H1 (cell line): ENCODE results near the gene KDSR. TPM values are rescaled to one million over a fixed set of nuclear protein-coding genes. Genes with fewer than 3 reads are reported as not detected.

Experiments
- CTCF ChIA-PET: fragments of 300-600 bp; sonication (Branson Sonifier 250); formaldehyde crosslinking; loops from one replicate; lab custom pipeline; 2021; ENCODE audit not compliant: partially characterized antibody; lab: Charles Lee
- POLR2A ChIA-PET: fragments of 300-600 bp; sonication (Branson Sonifier 250); formaldehyde crosslinking; loops from one replicate; lab custom pipeline; 2021; ENCODE audit warnings: inconsistent platforms; ENCODE audit not compliant: partially characterized antibody; lab: Charles Lee
- DNase-seq, 2 experiments: peaks; one replicate each; pipeline versions ENCODE4 v3.0.0 to v3.0.0-alpha.2; 2010 to 2022; ENCODE audit warnings: low spot score in 2 of 2, low read depth in 1 of 2, mixed read lengths in 1 of 2
- FAIRE-seq: peaks from 2 replicates; lab custom pipeline; 2011; peaks lifted over from hg19 to GRCh38; lab: Jason Lieb, UNC
- H2AFZ ChIP-seq: 2 replicates; pipeline ENCODE4 v1.8.1; 2012; ENCODE audit warnings: low read length, inconsistent platforms
- H2AK5ac ChIP-seq: 2 replicates; pipeline ENCODE4 v1.6.1; 2013; ENCODE audit warnings: low read depth, low read length
- H2BK120ac ChIP-seq: replicated peaks from 2 replicates; pipeline ENCODE3; 2013; ENCODE audit warnings: low read depth, low read length, inconsistent platforms
- H2BK12ac ChIP-seq: 2 replicates; pipeline ENCODE4 v1.6.1; 2013; ENCODE audit warnings: low read depth, low read length
- H2BK15ac ChIP-seq: 2 replicates; pipeline ENCODE4 v1.6.1; 2013; ENCODE audit warnings: low read length
- H2BK20ac ChIP-seq: 2 replicates; pipeline ENCODE4 v1.6.1; 2013; ENCODE audit warnings: low read length
- H2BK5ac ChIP-seq: 2 replicates; pipeline ENCODE4 v1.6.1; 2013; ENCODE audit warnings: low read depth, low read length
- H3K14ac ChIP-seq: 2 replicates; pipeline ENCODE4 v1.6.1; 2013; ENCODE audit warnings: inconsistent platforms; ENCODE audit not compliant: insufficient read length
- H3K18ac ChIP-seq: 2 replicates; pipeline ENCODE4 v1.6.1; 2013; ENCODE audit warnings: low read length; ENCODE audit errors: extremely low read depth
- H3K23ac ChIP-seq: 2 replicates; pipeline ENCODE4 v1.6.1; 2013; ENCODE audit warnings: inconsistent platforms; ENCODE audit not compliant: insufficient read length
- H3K23me2 ChIP-seq: 2 replicates; pipeline ENCODE4 v1.6.1; 2013; ENCODE audit warnings: low read depth, low read length
- H3K27ac ChIP-seq: 2 replicates; pipeline ENCODE4 v1.6.1; 2011; ENCODE audit warnings: low read depth, low read length, inconsistent platforms
- H3K27me3 ChIP-seq, 4 experiments: replicated peaks in 1 of 4; 1 replicate in 1 of 4; 2 replicates in 3 of 4; pipeline versions ENCODE4 v1.6.1 to v1.8.1; 2011 to 2013; ENCODE audit warnings: low read length in 3 of 4, mild to moderate bottlenecking in 3 of 4, inconsistent platforms in 2 of 4, mixed read lengths in 2 of 4, moderate library complexity in 1 of 4; ENCODE audit not compliant: control insufficient read depth in 3 of 4, insufficient read depth in 3 of 4; ENCODE audit errors: extremely low read depth in 1 of 4
- H3K36me3 ChIP-seq, 4 experiments: 2 replicates each; pipeline versions ENCODE4 v1.6.1 to v1.8.1; 2011 to 2013; ENCODE audit warnings: mild to moderate bottlenecking in 4 of 4, low read length in 3 of 4, moderate library complexity in 2 of 4, control low read depth in 1 of 4, inconsistent platforms in 1 of 4; ENCODE audit not compliant: insufficient read depth in 4 of 4, control insufficient read depth in 2 of 4
- H3K4ac ChIP-seq: replicated peaks from 2 replicates; pipeline ENCODE3; 2013; ENCODE audit warnings: low read length, low read depth, mixed read lengths, inconsistent platforms; ENCODE audit not compliant: insufficient read length
- H3K4me1 ChIP-seq, 4 experiments: replicated peaks in 1 of 4; 1 replicate in 1 of 4; 2 replicates in 3 of 4; pipeline versions ENCODE4 v1.6.1 to v1.8.1; 2011 to 2013; ENCODE audit warnings: low read length in 3 of 4, inconsistent platforms in 2 of 4, mixed read lengths in 1 of 4; ENCODE audit not compliant: insufficient read depth in 4 of 4, control insufficient read depth in 3 of 4
- H3K4me2 ChIP-seq, 2 experiments: 2 replicates each; pipeline versions ENCODE4 v1.6.1 to v1.8.1; 2011 to 2013; ENCODE audit warnings: low read depth in 2 of 2, low read length in 2 of 2, control low read depth in 1 of 2, inconsistent platforms in 1 of 2, mild to moderate bottlenecking in 1 of 2; ENCODE audit not compliant: insufficient read depth in 1 of 2
- H3K4me3 ChIP-seq, 4 experiments: fragments of 200-600, 300-600 bp in 1 of 4; sonication (generic), shearing (Covaris generic), sonication (Bioruptor Twin) in 1 of 4; 2 replicates each; pipeline versions ENCODE4 v1.5.1 to v1.8.1; 2011 to 2016; ENCODE audit warnings: low read length in 4 of 4, low read depth in 3 of 4, control low read depth in 2 of 4, inconsistent platforms in 2 of 4, mild to moderate bottlenecking in 2 of 4, mixed read lengths in 1 of 4, moderate library complexity in 1 of 4; ENCODE audit not compliant: insufficient read depth in 2 of 4; ENCODE audit errors: extremely low read depth in 1 of 4
- H3K56ac ChIP-seq: replicated peaks from 2 replicates; pipeline ENCODE3; 2013; ENCODE audit warnings: low read depth, mild to moderate bottlenecking, mixed read lengths, low read length, inconsistent platforms; ENCODE audit not compliant: insufficient read length
- H3K79me1 ChIP-seq: 2 replicates; pipeline ENCODE4 v1.6.1; 2013; ENCODE audit warnings: low read depth, low read length, control low read depth
- H3K79me2 ChIP-seq, 2 experiments: 2 replicates each; pipeline versions ENCODE4 v1.6.1 to v1.8.1; 2012 to 2013; ENCODE audit warnings: low read length in 2 of 2, mild to moderate bottlenecking in 2 of 2, inconsistent platforms in 1 of 2; ENCODE audit not compliant: insufficient read depth in 2 of 2, control insufficient read depth in 1 of 2
- H3K9ac ChIP-seq, 4 experiments: replicated peaks in 1 of 4; 1 replicate in 1 of 4; 2 replicates in 3 of 4; pipeline versions ENCODE4 v1.6.1 to v1.8.1; 2011 to 2013; ENCODE audit warnings: low read depth in 3 of 4, low read length in 3 of 4, control low read depth in 2 of 4, mild to moderate bottlenecking in 2 of 4, moderate library complexity in 2 of 4, inconsistent platforms in 1 of 4; ENCODE audit errors: extremely low read depth in 1 of 4
- H3K9me3 ChIP-seq, 2 experiments: 2 replicates each; pipeline versions ENCODE4 v1.6.1 to v1.8.1; 2012 to 2013; ENCODE audit warnings: mild to moderate bottlenecking in 2 of 2, moderate library complexity in 2 of 2, control low read depth in 1 of 2, inconsistent platforms in 1 of 2, low read depth in 1 of 2, low read length in 1 of 2, mixed read lengths in 1 of 2; ENCODE audit not compliant: insufficient read depth in 2 of 2
- H4K20me1 ChIP-seq, 2 experiments: replicated peaks in 1 of 2; 2 replicates each; pipeline versions ENCODE3 to v1.8.1; 2011 to 2013; ENCODE audit warnings: inconsistent platforms in 2 of 2, low read length in 2 of 2, mild to moderate bottlenecking in 1 of 2; ENCODE audit not compliant: insufficient read depth in 2 of 2, control insufficient read depth in 1 of 2
- H4K5ac ChIP-seq: 2 replicates; pipeline ENCODE4 v1.6.1; 2013; ENCODE audit warnings: low read length, low read depth, mixed read lengths, inconsistent platforms; ENCODE audit not compliant: insufficient read length
- H4K8ac ChIP-seq: 2 replicates; pipeline ENCODE4 v1.8.0; 2013; ENCODE audit warnings: mild to moderate bottlenecking, moderate library complexity, low read length, inconsistent platforms; ENCODE audit not compliant: insufficient read depth; ENCODE audit errors: extremely low read depth
- H4K91ac ChIP-seq: replicated peaks from 2 replicates; pipeline ENCODE3; 2013; ENCODE audit warnings: low read length, mixed read lengths, inconsistent platforms; ENCODE audit not compliant: insufficient read length
- BCL11A ChIP-seq, 2 experiments: IDR thresholded peaks; one replicate each; pipeline ENCODE4 v1.6.1; 2011; ENCODE audit warnings: low read depth in 2 of 2, low read length in 2 of 2, mild to moderate bottlenecking in 2 of 2
- CHD2 ChIP-seq: IDR thresholded peaks from 2 replicates; pipeline ENCODE4 v1.6.1; 2012; ENCODE audit warnings: low read length, improper control_type of control experiment
- E2F6 ChIP-seq: IDR thresholded peaks from 2 replicates; pipeline ENCODE4 v1.6.1; 2012; ENCODE audit warnings: inconsistent platforms
- EZH2 ChIP-seq: fragments of 200-600 bp; sonication (generic); IDR thresholded peaks from 2 replicates; pipeline ENCODE4 v1.7.1; 2012; ENCODE audit warnings: low read depth, mild to moderate bottlenecking, moderate library complexity, low read length, inconsistent platforms; ENCODE audit not compliant: severe bottlenecking
- GABPA ChIP-seq: IDR thresholded peaks from 2 replicates; pipeline ENCODE4 v1.6.1; 2011; ENCODE audit warnings: mild to moderate bottlenecking, low read length, moderate library complexity, borderline replicate concordance; ENCODE audit not compliant: insufficient read depth
- JUN ChIP-seq: IDR thresholded peaks from 2 replicates; pipeline ENCODE4 v1.6.1; 2011; ENCODE audit warnings: low read depth, mild to moderate bottlenecking, improper control_type of control experiment, low read length
- KDM1A ChIP-seq: fragments of 200-600, 300-600 bp; sonication (generic); IDR thresholded peaks from 2 replicates; pipeline ENCODE4 v1.7.1; 2016; ENCODE audit warnings: mild to moderate bottlenecking, low read length, borderline replicate concordance
- NRF1 ChIP-seq: IDR thresholded peaks from 2 replicates; pipeline ENCODE4 v1.6.1; 2011; ENCODE audit warnings: mild to moderate bottlenecking, low read depth, low read length, improper control_type of control experiment
- POLR2AphosphoS5 ChIP-seq: IDR thresholded peaks from 2 replicates; pipeline ENCODE4 v1.6.1; 2011; ENCODE audit warnings: low read depth, low read length
- SP4 ChIP-seq: IDR thresholded peaks from 2 replicates; pipeline ENCODE4 v1.6.1; 2012; ENCODE audit warnings: low read length, inconsistent platforms
- ZNF274 ChIP-seq: IDR thresholded peaks from 2 replicates; pipeline ENCODE4 v1.7.0; 2012; ENCODE audit warnings: low read length, borderline replicate concordance; ENCODE audit errors: extremely low read depth
- WGBS, 2 experiments: shearing (Covaris generic) in 1 of 2; methylation state at CpG; one replicate each; pipeline versions ENCODE4 v1.1.6 to v1.1.7; 2013 to 2015; ENCODE audit warnings: low lambda C conversion rate in 2 of 2, mixed read lengths in 2 of 2, inconsistent platforms in 1 of 2, low coverage in 1 of 2, missing lambda C conversion rate in 1 of 2; ENCODE audit not compliant: insufficient replicate concordance in 2 of 2, insufficient coverage in 1 of 2, insufficient read length in 1 of 2; ENCODE audit errors: extremely low coverage in 1 of 2, missing lambda C conversion rate in 1 of 2; 5-methylcytosine and 5-hydroxymethylcytosine counted together
- polyA plus RNA-seq, 7 experiments: library from polyadenylated mRNA; depleted of rRNA in 3 of 7; stranded (reverse) in 5 of 7; unstranded in 2 of 7; fragments of >200 nt in 5 of 7; fragments of 200-250 nt in 2 of 7; gene quantifications; 1 replicate in 5 of 7; 2 replicates in 1 of 7; 4 replicates in 1 of 7; pipeline versions ENCODE4 v1.2.1 to v1.2.3, GENCODE V29; 2011 to 2013; ENCODE audit warnings: missing spikeins in 2 of 7, mixed read lengths in 2 of 7
- total RNA-seq: library from RNA; stranded (reverse); fragmentation: NEBNext Ultra II Directional; extraction: Animal tissue kit (Norgen Biotek cat#: 25700); gene quantifications from 2 replicates; pipeline ENCODE4 v1.2.1, GENCODE V29; 2021

Gene KDSR
- total and polyA plus RNA-seq, 2 of the 8 experiments (the other 6 are each of a cell fraction or from before 2014, with no cell fraction given) = 12.4 to 50.5 TPM

- no peak overlapping the region for H4K5ac ChIP-seq
- WGBS, 2 experiments = 91% methylated on average over 1 of the region's 1 CpG; no CpG with 5 or more reads in 1 of the 2 experiments
- TF ChIP-seq E2F6 (no peak), POLR2AphosphoS5 (no peak), NRF1 (no peak), ZNF274 (no peak), EZH2 (no peak), JUN (no peak), SP4 (no peak), BCL11A (IDR thresholded peaks at IDR 0.05; ENCODE audit: low read depth in 2 of 2, low read length in 2 of 2) (no peak), GABPA (no peak), KDM1A (no peak), CHD2 (no peak)
Observed at GRCh38 chr18:63407734-63408133, 40.7 kb upstream of the KDSR start.

More at GRCh38 chr18:63407734-63408133, 40.7 kb upstream of the KDSR start:
- H3K27me3 ChIP-seq = no peaks in the 10 kb centered on the region
- H3K36me3 ChIP-seq = peaks cover 5 to 44% (median 26%) of the 10 kb centered on the region in 4 experiments
- H2BK15ac ChIP-seq = no peak overlapping the region
- H3K9ac ChIP-seq = no peak overlapping the region
- H3K79me1 ChIP-seq = no peaks in the 10 kb centered on the region
- no peak overlapping the region for H2BK120ac ChIP-seq
- ChIA-PET POLR2A (interaction anchor here (1.1 kb wide), 1 partner anchor 14 kb away, joined by 5 read pairs; the partner anchor contains the start of gene VPS4B), CTCF (interaction anchor here (0.5 to 1.6 kb wide), 3 partner anchors 30 to 83 kb away, joined by 3 to 4 read pairs (median 3); no protein-coding TSS in a partner anchor)
- H3K27ac ChIP-seq = no peak overlapping the region
- H3K9me3 ChIP-seq = no peaks in the 10 kb centered on the region
- H3K18ac ChIP-seq = no peak overlapping the region
- no peak overlapping the region for H4K8ac ChIP-seq
- H3K79me2 ChIP-seq = peaks cover 0 to 10% of the 10 kb centered on the region in 2 experiments; a peak in 2 of 4 replicates
- H2BK20ac ChIP-seq = no peak overlapping the region
- H3K56ac ChIP-seq = no peak overlapping the region
- FAIRE-seq (no peak), DNase-seq (no peak)
- H3K4ac ChIP-seq = no peak overlapping the region
- no peak overlapping the region for H3K23ac ChIP-seq
- H3K4me3 ChIP-seq = no peak overlapping the region
- no peaks in the 10 kb centered on the region for H4K20me1 ChIP-seq
- H3K4me1 ChIP-seq = no peaks in the 10 kb centered on the region
- H2BK5ac ChIP-seq = no peak overlapping the region
- H4K91ac ChIP-seq = no peak overlapping the region
- no peak overlapping the region for H2BK12ac ChIP-seq
- H3K23me2 ChIP-seq = no peaks in the 10 kb centered on the region
- H2AFZ ChIP-seq = no peak overlapping the region
- no peak overlapping the region for H2AK5ac ChIP-seq
- H3K14ac ChIP-seq = no peak overlapping the region
- no peak overlapping the region for H3K4me2 ChIP-seq
